NCI-H1105 (cell line): ENCODE measurements around the gene METAP2.

Experiments
- DNase-seq: peaks from one replicate; lab custom pipeline; 2025; lab: John Stamatoyannopoulos, UW

The METAP2 gene

DNA sequence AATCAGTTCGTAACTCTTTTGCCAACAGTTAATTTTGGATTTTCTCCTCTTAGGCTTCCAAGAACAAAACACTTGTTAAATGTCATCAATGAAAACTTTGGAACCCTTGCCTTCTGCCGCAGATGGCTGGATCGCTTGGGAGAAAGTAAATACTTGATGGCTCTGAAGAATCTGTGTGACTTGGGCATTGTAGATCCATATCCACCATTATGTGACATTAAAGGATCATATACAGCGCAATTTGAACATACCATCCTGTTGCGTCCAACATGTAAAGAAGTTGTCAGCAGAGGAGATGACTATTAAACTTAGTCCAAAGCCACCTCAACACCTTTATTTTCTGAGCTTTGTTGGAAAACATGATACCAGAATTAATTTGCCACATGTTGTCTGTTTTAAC is 39.6 kb downstream of the METAP2 start:
- no peak for DNase-seq

DNA sequence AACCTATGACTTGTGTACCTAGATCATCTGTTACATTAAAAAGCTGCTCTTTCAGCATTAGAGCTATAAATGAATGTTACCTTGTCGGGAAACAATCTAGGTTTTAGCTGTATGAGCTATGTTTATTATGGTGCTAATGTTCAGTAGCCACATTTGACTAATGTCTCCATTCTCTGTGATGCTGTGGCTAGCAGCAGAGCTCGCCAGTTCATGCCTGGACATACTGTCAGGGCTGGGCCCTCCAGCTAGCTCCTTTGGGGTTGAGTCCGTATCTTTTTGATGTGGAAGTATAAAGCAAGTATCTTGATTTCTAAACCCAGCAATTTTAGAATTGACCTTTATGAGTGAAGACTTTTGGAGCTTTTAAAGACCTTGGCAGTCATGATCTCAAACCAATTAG is 41.2 kb downstream of the METAP2 start:
- no peak for DNase-seq

DNA sequence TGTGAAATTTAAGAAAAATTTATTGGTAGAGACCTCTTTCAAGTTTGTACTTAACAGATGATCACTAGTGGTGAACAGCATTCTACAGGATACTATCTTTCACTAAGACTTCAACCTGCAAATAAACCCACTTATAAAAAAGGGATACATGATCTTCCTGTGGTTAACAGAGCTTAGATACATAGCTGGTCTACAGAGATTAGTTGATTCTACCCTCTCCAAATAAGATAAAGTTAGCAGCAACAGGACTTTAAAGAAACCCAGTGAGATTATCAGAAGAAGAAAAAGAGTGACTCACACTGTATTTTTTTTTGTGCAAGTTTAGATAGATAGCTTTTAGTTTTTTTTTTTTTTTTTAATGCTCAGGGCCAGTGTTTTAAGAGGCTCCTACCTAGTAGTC is 42.8 kb downstream of the METAP2 start:
- DNase-seq = no peak

DNA sequence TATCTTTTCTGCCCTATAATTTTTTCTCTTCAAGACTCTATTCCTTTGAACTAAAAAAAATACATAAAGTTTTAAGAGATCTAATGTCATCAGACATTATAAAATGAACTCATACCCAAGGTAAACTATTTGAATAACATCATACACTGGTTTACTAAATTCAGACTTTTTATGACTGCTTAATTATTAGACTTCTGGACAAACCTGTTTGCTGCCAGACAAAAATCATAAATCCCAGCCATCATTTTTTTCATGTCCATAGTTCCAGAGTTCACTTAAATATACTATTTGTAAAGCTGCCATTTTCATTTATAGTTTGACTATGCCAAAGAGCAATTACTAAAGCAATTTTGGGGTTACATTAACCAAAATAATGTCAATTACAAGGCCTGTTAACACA is 43.3 kb downstream of the METAP2 start:
- no peak for DNase-seq

DNA sequence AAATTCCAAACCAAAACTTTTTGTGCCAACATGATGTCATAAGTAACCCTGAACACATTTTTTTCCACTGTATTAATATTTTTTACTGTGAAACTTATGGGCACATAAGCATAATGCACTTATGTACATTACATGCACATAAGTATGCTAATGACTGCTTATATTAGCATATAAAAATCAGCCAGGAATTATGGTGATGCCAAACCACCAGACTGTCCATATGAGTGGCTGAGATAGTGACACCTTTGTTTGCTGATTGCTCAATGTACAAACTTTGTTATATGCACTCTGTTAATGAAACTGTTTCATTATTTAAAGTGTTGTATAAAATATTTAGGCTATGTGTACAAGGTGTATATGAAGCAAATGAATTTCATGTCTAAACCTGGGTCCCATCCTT is 45.0 kb downstream of the METAP2 start:
- no peak for DNase-seq

DNA sequence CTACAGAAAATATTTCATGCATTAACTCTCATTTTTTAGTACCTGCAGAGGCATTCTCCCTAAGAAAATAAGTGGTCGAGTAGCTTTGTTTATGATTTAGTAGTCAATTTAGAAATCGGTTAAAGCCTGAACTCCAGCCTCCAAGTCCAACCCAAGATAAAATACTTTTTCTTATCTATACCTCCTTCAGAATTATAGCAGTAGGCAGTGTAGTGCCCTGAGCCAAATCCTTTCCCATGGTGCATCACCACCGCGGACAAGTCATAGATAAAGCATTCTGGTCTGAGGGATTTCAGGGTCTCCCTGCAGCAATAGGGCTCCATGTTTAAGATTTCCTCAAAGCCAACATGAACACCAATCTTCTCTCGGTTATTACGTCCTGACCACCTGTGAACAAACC is 46.9 kb downstream of the METAP2 start:
- no peak for DNase-seq

DNA sequence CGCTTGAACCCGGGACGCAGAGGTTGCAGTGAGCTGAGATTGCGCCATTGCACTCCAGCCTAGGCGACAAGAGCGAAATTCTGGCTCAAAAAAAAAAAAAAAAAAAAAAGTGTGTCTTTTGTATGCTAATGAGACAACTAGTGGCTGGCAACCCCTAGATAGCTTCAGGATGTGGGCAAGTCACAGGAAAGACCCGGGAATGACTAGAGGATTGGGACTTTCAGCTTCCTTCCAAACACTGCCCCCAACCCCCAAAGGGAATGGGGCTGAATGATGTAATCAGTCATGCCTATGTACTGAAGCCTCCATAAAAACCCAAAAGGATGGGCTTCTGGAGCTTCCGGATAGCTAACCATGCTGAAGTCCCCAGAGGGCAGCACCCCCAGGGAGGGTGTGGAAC is 48.7 kb downstream of the METAP2 start:
- DNase-seq = no peak

DNA sequence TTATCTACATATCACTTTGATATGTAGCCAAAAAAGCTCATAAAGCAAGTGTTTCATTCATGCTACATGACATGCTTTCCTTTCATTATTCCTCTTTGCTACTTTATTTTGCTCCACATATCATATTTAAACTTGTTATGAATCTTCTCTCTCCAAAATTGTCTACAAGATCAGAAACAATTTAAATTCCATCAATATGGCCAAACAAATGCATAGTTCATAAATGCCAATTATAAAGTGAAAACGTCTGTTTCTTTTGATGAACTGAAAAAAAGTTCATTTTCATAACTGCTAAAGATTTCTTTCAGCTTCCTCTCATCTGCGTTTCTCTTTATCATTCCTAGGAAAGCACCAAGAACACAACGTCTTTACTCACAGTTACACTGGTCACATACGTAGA is 54.5 kb downstream of the METAP2 start:
- no peak for DNase-seq

DNA sequence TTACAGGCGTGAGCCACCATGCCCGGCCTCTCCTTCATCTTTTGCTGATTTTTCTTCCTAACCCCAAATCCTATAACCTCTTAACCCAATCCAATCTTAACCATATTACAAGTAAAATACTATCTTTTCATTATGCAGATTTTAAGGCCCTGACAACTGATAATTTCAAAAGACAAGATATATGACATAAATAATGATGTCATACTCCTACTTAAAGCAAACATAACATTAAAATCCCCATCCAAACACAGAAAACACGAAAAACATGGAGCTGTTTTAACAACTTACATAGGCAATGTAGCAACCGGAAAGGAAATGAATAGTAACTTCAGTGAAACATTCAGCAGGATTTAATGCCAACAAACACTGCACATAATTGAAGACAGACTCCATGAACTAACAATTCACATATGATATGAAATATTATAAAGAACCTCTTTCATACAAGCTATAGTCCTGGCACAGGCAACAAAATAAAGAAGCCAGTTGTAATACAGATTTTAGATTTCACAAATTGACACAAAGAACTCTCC is 55.8 kb downstream of the METAP2 start:
- DNase-seq = no peak

DNA sequence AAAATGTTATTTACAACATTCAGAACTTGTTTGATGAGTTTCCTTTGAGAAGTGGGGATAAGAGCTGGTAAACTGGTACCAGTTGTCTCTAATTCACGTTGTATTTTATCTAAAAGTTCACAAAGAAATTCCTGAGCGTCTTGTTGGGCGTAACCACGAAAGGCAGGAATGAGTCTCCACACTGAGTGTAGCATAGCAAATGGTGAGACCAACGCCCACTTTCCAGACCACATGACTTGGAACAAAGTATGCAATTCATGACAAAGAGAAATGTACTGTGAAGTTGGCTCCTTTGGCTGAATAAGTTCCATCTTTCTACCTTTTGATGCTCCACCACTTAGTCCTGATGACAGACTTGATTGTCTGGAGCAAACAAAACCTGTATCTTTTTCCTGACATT is 58.9 kb downstream of the METAP2 start:
- no peak for DNase-seq

DNA sequence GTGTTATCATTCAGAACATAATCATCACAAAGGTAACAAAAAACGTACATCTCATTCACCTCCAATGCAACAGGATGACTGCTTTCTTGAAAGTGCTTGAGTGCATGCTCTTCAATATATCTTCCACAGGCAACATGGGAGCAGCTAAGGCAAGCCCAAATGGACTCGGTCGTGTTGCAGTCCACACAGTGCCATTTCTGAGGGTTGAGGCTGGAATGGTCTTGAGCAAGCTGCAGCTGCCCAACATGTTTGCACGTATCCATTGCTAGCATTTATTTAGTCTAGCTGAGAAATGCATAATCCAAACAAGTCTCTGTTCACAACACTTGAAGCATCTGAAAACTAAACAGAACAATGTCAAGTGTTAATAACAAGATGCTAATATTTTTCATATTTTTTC is 60.0 kb downstream of the METAP2 start:
- DNase-seq = no peak

DNA sequence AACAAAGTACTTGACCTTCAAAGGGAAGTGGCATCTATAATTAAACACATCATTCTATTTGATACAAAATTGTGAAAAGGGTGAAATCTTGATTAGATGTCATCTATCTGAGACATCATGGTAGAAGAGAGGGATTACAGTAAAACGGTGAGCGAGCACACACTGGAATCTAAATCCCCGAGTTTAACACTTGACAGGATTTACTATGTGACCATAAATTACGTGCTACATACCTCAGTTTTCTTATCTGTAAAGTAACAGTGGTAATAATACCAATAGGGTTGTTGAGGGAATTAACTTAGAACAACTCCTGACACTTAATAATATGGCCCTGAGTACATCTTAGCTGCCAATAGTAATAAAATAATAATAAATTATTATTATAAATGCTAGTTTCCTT is 64.1 kb downstream of the METAP2 start:
- no peak for DNase-seq

DNA sequence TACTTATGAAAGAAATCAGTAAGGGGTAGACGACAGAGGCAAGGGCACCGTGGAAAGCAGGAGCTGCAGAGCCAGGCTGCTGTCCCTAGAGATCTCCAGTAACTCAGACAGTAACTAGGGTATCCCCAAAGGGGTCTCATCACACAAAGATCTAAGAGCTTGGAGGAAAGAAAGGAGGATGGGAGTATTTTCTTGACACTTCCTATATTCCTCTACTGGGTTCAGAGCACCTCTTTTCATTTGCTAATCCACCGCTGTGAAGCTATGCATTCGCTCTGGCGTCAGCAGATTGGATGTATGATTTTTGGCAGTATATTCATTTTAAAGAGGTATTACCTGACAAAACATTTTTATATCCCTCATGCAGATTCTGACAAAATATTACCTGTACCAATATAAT is 64.7 kb downstream of the METAP2 start:
- no peak for DNase-seq

DNA sequence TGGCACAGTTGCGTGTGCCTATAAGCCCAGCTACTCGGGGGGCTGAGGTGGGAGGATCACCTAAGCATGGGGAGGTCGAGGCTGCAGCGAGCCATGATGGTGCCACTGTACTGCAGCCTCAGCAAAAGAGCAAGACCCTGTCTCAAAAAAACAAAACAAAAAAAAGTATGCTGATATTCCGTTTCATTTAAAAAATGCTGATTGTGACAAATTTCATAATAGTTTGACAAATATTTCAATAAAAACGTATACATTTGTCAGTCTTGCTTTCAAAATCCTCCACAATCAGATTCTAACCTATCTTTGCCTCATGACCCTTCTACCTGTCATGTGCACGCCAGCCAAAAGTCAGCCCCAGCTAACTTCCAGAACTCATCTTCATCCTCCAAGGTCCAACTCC is 67.5 kb downstream of the METAP2 start:
- DNase-seq = no peak

DNA sequence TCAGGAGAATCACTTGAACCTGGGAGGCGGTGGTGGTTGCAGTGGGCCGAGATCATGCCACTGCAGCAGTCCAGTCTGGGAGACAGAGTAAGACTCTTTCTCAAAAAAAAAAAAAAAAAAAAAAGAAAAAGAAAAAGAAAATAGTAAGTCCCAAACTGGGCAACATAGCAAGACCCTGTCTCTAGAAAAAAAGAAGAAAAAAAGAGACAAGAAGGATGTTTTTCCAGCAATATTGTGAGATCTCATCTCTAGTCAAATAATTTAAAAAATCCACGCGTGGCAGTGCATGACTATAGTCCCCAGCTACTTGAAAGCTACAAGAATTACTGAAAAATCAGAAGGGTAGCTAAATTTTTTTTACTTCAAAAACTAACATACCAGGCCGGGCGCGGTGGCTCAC is 69.4 kb downstream of the METAP2 start:
- no peak for DNase-seq

DNA sequence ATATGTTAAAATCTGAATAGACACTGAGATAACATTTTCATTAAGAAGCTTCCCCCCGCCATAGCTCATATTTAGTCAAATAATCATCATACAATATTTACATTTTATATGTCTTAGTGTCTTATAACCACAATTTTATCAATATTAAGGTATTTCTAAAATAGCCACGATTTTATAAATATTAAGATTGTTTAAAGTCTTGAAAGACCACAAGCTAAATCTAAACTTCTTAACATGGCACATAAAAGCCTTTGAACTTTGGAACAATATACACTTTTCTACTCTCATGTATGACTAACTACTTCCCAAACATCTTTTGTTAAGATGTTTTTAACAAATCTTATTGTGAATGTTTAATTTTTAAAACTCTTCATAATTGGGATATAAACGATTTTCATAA is 70.8 kb downstream of the METAP2 start:
- DNase-seq = no peak

DNA sequence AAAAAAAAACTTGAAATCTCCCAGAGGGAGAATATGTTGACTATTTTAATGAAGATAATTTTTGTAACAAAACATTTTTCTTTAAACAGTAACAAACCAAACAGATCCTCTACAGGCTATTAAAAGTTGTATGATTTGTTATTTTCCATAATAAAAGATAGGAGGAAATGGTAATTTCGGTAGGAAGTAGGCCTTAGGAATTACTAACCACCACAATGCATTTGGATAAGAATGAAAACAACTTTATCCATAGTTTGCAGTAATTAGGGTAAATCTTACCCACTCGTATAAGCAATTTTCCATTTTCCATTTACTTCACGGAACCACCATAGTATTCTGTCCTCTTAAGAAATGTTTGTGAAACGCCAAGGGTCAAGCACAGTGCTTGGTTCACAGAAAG is 71.4 kb downstream of the METAP2 start:
- DNase-seq = no peak

DNA sequence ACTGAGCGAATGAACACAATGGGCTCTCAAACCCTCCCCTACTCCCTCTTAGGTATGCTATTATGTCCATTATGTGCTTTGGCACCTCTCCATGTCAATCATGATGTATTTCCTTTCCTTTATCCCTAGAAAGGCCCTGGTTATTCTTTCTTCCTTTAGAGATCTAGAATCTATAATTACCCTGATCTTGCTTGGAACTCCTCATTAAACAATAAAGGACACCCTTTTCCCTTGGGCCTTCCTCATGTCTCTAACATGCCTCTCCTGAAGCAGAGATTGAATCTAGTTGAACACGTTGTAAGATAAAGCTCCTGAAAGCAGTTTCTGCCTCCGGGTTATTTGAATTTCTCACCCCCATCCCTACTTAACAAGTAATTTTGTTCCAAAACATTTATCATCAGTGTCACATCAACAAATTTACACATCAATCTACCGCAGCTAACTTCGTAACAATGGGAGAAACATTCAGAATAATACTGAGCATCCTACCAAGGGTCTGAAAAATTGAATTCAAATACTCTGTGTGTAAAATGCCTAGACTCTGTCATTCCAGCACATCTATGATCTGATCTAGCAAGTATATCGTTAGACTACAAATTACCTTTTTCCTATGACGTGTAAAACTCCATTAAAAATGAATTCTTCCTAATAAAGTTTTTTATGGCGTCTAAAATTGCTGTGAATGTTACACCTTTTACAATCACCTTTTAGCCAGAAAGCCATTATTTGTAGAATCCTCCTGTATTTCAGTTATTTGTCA is 72.0 kb downstream of the METAP2 start:
- DNase-seq = peak; percentile 66

DNA sequence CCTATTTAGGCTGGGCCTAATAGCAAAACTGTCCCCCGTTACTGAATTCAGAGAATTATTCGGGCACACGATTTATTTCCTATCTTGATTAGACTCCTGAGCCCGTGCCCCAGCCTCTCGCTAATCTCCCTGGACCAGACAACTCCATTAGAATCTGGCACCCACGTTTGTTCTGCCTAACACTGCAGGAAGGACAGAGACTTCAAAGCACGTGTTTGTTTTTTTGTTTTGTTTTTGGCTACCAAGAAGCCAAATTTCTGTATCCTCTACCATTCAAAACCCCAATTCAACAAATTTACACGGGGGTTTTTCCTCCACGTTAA is 72.5 kb downstream of the METAP2 start:
- DNase-seq = no peak

DNA sequence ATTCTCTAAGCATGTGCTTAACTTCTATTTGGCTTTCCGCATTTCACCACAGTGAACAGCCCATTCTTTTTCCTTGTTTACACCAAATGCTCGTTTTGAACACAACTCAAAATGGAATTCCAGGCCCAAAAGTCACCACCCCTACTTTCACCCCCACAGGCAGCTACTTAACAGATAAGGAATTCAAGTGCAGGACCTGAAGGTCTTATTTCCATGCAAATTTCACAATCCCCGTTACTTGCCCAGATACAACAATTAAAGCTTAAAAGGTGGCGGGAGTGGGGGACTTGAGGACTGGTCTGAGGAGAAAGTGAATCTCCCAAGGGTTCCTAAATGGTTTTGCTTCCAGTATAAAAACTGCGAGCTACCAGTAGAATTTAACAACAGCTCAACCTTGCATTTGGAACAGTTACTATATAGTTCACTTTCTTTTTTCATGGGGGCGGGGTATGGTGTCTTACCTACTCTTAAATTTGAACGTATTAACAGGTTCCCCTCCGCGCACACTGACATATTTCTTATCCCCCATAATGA is 73.6 kb downstream of the METAP2 start:
- no peak for DNase-seq

DNA sequence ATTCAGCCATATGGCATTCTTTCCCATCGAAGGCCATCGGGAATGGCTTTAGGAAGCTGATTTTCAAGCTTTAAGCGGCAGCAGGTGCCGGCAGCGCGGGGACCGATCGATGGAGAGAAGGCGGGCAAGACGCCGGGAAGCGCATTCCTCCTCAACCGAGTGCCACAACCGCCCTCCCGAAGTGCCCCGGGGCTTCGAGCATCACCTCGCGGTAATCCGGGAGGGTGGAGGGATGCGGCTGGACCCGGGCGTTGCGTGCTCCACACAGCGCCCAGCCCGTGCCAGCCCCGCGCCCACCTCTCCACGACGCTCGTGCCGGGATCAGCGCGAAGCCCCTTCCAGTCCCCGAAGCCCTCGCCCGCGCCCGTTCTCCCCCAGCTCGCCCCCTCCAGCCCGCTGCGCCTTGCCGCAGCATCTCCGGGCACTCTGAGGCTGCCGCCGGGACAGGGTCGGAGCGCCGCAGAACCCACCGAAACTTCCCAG is 74.1 kb downstream of the METAP2 start:
- peak; percentile 37 for DNase-seq

DNA sequence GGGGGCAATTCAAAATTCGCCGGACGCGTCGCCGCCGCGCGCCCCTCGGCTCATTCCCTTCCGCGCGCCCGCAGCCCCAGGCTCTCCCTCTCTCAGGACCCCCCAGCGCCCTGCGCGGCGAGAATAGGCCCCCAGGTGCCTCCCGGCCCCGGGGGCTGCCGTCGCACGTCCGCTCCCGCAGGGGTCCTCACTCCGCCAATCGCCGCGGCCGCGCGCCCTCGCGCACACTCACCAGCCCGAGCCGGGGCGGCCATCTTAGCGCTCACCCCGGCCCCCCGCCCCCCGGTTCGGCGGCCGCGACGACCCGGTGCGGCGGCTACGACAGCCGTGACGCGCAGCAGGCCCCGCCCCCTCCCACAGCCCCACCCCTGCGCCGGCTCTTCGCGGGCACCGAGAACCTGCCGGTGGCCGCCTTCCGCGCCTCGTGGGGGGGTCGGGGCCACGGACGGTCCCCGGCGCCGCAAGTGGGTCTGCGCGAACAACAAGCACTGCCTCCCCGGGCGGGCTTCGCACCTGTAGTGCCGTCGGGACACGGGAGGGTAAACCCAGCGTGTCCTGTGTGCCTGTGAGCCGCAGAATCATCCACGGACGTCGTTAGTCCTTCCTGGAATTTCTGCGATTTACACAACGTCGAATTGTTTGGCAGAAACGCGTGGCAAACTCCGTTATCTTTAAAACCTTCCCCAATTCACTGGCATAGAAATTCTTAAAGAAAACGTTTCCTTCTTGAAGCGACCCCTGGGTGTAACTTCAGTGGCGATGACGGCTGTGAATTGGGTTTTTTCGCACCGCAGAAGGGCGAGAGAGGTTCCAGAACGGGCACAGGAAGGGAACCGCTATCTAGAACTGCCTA is 74.8 kb downstream of the METAP2 start:
- DNase-seq = peak; percentile 64
